Hippocampal formation (tissue), 2 donors: ENCODE measurements around the gene A1BG.
"Not testable (repeated sequence)": the region's sequence is repeated elsewhere in the genome, so short reads cannot be mapped to it uniquely, and the experiment has no call there.

Experiments used
- DNase-seq, 2 donors: peaks; one replicate each; lab custom pipeline; 2025; lab: John Stamatoyannopoulos, UW

The A1BG gene

GRCh38 chr19:58385891-58386575 is 32.7 kb upstream of the A1BG start:
- no peak for DNase-seq

GRCh38 chr19:58385313-58385890 is 32.1 kb upstream of the A1BG start:
- DNase-seq = no peak

- no peak for DNase-seq
Measured at GRCh38 chr19:58382997-58383603, 29.8 kb upstream of the A1BG start.

GRCh38 chr19:58381460-58382212 is 28.3 kb upstream of the A1BG start:
- DNase-seq = no peak

- DNase-seq = peak; percentile 97 to 98
Measured at GRCh38 chr19:58380662-58381459, 27.6 kb upstream of the A1BG start, which contains the start of gene ZNF837. TSS of gene ZNF837 (minus strand) at chr19:58381030. CDS start at chr19:58369332, 11,698 bp downstream.

GRCh38 chr19:58380037-58380661 is 26.9 kb upstream of the A1BG start:
- peak in 1 of 2 donors; percentile 60 for DNase-seq

GRCh38 chr19:58379246-58379645 is 26.0 kb upstream of the A1BG start:
- no peak for DNase-seq

GRCh38 chr19:58376724-58377123 is 23.4 kb upstream of the A1BG start:
- DNase-seq = not testable (repeated sequence)

- no peak for DNase-seq
Measured at GRCh38 chr19:58374200-58374599, 20.9 kb upstream of the A1BG start.

GRCh38 chr19:58372311-58373133 is 19.2 kb upstream of the A1BG start:
- DNase-seq = no peak

GRCh38 chr19:58368561-58369360 is 15.5 kb upstream of the A1BG start:
- no peak for DNase-seq

- DNase-seq = no peak
Measured at GRCh38 chr19:58367698-58368454, 14.6 kb upstream of the A1BG start.

GRCh38 chr19:58366585-58367430 is 13.5 kb upstream of the A1BG start:
- DNase-seq = no peak

GRCh38 chr19:58364146-58364545 is 10.9 kb upstream of the A1BG start:
- no peak for DNase-seq

- DNase-seq = peak; percentile 91 to 96
Measured at GRCh38 chr19:58362272-58362994, 9.1 kb upstream of the A1BG start, which contains the start of gene ZNF497. TSS of gene ZNF497 (minus strand) at chr19:58362751. CDS start at chr19:58357635, 5,116 bp downstream.

GRCh38 chr19:58361900-58362271 is 8.6 kb upstream of the A1BG start:
- no peak for DNase-seq
